Measurements from ENCODE around the gene KPRP. TPM values are rescaled to one million over a fixed set of nuclear protein-coding genes. Genes with fewer than 3 reads are reported as not detected.

KPRP gene
- total and polyA plus RNA-seq, 3 experiments from 2014 or later, result not detected

DNA sequence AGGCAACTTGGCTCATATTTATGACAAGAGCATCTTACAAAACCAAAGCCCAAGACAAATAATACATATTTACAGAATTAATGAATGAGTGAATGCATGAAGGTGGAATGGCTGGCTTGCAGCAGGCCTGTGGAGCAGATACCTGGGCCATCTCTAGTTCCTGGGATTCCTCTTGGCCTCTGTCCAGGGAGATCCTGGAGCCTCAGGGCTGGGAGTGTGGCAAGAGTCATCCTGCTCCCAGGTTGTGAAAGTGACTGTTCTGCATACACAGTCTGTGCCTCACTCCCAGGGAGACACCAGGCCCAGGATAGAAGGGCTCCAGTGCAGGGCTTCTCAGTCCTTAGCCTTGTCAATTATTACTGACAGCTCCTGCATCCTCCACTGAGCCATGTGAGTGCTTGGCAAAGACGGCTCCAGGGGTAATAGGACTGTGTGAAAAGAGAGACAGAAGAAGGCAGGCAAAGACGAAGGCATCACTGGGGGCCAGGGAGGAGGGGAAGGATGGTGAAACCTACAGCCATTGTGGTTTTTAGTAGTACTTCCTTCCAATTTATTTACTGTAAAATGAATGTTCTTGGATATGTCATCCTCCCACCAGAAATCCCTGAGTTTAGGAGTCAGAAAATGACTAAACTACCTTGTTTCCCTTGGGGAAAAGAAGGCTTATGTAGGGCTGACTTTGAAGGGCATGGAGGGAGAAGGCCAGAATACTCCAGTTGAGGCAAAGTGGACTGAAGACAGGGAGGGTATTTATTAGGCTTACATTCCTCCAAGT, 14.3 kb upstream of the KPRP start:
- POLR2A ChIA-PET, result no interaction called here

DNA sequence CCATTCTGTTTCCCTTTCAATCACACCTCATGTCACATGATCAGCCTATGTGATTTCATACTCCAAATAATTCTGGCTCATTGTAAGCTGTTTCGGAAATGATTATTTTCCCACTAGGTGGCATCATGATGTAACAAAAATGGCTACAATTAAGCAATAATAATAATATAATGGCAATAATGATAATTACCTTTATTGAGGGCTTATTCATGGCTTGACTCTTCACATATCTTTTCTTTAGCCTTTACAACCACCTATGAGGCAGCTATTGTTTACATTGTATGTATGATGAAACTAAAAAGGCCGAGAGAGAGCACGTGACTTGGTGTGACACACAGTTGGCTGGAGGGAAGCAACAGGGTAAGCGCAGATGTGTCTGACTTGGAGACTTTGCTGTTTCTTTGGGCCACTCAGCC, 12.5 kb upstream of the KPRP start:
- Mint-ChIP-seq H3K9me3 (peaks cover 0 to 2% (median 0%) of the 10 kb centered on the region in 5 donors), H3K4me3 (no peak overlapping the region), H3K27ac (no peak overlapping the region), H3K4me1 (no peaks in the 10 kb centered on the region), H3K27me3 (peaks cover 3 to 45% of the 10 kb centered on the region in 2 donors), H3K36me3 (no peaks in the 10 kb centered on the region)
- no peaks in the 10 kb centered on the region for H3K36me3 ChIP-seq (ENCODE audit: insufficient read depth, low read length)
- no peak overlapping the region for H3K27ac ChIP-seq (ENCODE audit: low read depth, low read length)
- no peak overlapping the region for H3K4me3 ChIP-seq (ENCODE audit: low read length)
- CTCF ChIA-PET, result no interaction called here
- no peak for DNase-seq
- no peaks in the 10 kb centered on the region for H3K27me3 ChIP-seq (ENCODE audit: insufficient read depth, low read length, poor library complexity, severe bottlenecking)
- H3K9me3 ChIP-seq (ENCODE audit: low read length), result no peaks in the 10 kb centered on the region
- POLR2A ChIA-PET, result no interaction called here
- H3K4me1 ChIP-seq (ENCODE audit: insufficient read depth, low read length), result no peaks in the 10 kb centered on the region

More for the DNA sequence above, 14.3 kb upstream of the KPRP start:
- peaks cover 0 to 2% (median 0%) of the 10 kb centered on the region in 5 donors for H3K9me3 Mint-ChIP-seq
- no peaks in the 10 kb centered on the region for H3K4me1 Mint-ChIP-seq
- Histone ChIP-seq H3K4me3 (ENCODE audit: low read length) (no peak overlapping the region), H3K9me3 (ENCODE audit: low read length) (no peaks in the 10 kb centered on the region), H3K27ac (ENCODE audit: low read depth, low read length) (no peak overlapping the region), H3K36me3 (ENCODE audit: insufficient read depth, low read length) (no peaks in the 10 kb centered on the region), H3K27me3 (ENCODE audit: insufficient read depth, low read length, poor library complexity, severe bottlenecking) (no peaks in the 10 kb centered on the region), H3K4me1 (ENCODE audit: insufficient read depth, low read length) (no peaks in the 10 kb centered on the region)
- H3K27ac Mint-ChIP-seq, result no peak overlapping the region
- DNase-seq, result no peak
- CTCF ChIA-PET, result no interaction called here
- H3K4me3 Mint-ChIP-seq, result no peak overlapping the region
- no peaks in the 10 kb centered on the region for H3K36me3 Mint-ChIP-seq
- peaks cover 7 to 43% of the 10 kb centered on the region in 2 donors for H3K27me3 Mint-ChIP-seq

DNA sequence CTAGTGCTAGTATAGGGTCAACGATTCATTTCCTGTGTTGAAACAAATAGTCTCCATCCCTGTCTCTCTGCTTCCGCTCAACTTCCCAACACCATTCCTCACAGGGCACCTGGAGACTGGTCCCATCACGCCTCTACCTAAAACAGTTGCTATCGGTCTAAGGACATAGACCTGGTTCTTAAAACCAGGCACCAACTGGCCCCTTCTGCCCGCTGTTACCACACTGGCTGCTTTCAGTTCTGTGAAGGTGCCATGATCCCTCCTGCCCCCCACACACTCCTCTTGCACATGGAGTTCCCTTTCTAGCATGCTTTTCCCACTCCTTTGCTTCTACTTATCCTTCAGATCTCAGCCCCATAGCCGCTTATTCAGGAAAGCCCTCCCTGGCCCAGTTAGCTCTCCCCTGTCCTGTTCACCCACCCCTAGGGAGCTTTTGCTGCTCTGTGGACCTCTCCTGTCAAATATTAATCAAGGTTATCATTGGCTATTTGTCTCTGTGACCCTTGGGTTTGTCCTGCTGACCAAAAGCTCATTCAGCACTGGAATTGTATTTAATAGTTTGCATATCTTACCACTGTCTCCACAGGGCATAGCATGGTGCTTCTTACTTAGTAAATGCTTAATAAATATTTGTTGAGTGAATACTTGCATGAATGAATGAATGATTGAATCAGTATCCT, 11.9 kb upstream of the KPRP start:
- Mint-ChIP-seq H3K27ac (no peak overlapping the region), H3K27me3 (peaks cover 3 to 49% of the 10 kb centered on the region in 2 donors)

DNA sequence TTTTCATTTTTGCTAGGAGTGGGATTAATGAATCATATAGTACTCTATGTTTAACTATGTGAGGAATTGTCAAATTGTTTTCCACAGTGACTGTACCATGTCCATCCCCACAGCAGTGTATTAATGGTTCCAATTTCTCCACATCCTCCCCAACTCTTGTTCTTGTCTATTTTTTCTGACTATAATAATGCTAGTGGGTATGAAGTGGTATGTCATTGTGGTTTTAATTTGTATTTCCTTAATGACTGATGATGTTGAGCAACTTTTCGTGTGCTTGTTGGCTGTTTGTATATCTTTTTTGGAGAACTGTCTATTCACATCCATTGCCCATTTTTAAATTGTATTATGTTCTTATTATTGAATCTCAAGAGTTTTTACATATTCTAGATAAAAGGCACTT, 10.0 kb upstream of the KPRP start:
- no peak for DNase-seq
- H3K4me3 Mint-ChIP-seq, result no peak overlapping the region
- CTCF ChIA-PET, result no interaction called here
- Histone ChIP-seq H3K36me3 (ENCODE audit: insufficient read depth, low read length) (no peaks in the 10 kb centered on the region), H3K27me3 (ENCODE audit: insufficient read depth, low read length, poor library complexity, severe bottlenecking) (no peaks in the 10 kb centered on the region), H3K4me3 (ENCODE audit: low read length) (no peak overlapping the region), H3K9me3 (ENCODE audit: low read length) (no peaks in the 10 kb centered on the region), H3K4me1 (ENCODE audit: insufficient read depth, low read length) (no peaks in the 10 kb centered on the region), H3K27ac (ENCODE audit: low read depth, low read length) (no peak overlapping the region)
- H3K9me3 Mint-ChIP-seq, result peaks cover 0 to 2% (median 0%) of the 10 kb centered on the region in 5 donors
- POLR2A ChIA-PET, result no interaction called here
- no peaks in the 10 kb centered on the region for H3K4me1 Mint-ChIP-seq
- H3K36me3 Mint-ChIP-seq, result no peaks in the 10 kb centered on the region
- H3K27me3 Mint-ChIP-seq, result peaks cover 6 to 43% of the 10 kb centered on the region in 2 donors
- H3K27ac Mint-ChIP-seq, result no peak overlapping the region

More for the DNA sequence above, 11.9 kb upstream of the KPRP start:
- no peaks in the 10 kb centered on the region for H3K9me3 ChIP-seq (ENCODE audit: low read length)
- Mint-ChIP-seq H3K4me3 (no peak overlapping the region), H3K36me3 (no peaks in the 10 kb centered on the region), H3K9me3 (peaks cover 0 to 2% (median 0%) of the 10 kb centered on the region in 5 donors), H3K4me1 (no peaks in the 10 kb centered on the region)
- no peak for DNase-seq
- no peaks in the 10 kb centered on the region for H3K36me3 ChIP-seq (ENCODE audit: insufficient read depth, low read length)
- no peak overlapping the region for H3K27ac ChIP-seq (ENCODE audit: low read depth, low read length)
- no peaks in the 10 kb centered on the region for H3K4me1 ChIP-seq (ENCODE audit: insufficient read depth, low read length)
- CTCF ChIA-PET, result no interaction called here
- H3K4me3 ChIP-seq (ENCODE audit: low read length), result no peak overlapping the region
- POLR2A ChIA-PET, result no interaction called here
- no peaks in the 10 kb centered on the region for H3K27me3 ChIP-seq (ENCODE audit: insufficient read depth, low read length, poor library complexity, severe bottlenecking)

DNA sequence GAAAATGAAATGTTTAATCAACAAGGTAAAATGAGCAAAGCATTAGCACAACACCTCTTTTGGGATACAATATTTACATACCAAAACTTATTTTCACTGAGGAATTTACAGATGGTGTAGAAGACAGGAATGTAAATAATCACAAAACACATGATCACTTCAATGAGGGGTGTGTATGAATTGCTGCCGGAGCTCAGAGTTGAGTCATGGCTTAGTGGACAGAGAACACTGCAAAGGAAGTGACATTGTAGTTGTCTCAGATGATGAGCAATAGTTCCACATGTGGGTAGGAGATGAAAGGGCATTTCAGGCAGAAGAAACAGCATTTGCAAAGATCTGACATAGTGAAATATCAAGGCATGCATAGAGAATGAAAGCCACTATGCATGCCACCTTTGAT, 5.6 kb upstream of the KPRP start:
- H3K9me3 ChIP-seq (ENCODE audit: low read length), result no peaks in the 10 kb centered on the region
- no peaks in the 10 kb centered on the region for H3K4me1 ChIP-seq (ENCODE audit: insufficient read depth, low read length)
- no peak overlapping the region for H3K27ac ChIP-seq (ENCODE audit: low read depth, low read length)
- no peaks in the 10 kb centered on the region for H3K36me3 ChIP-seq (ENCODE audit: insufficient read depth, low read length)
- Mint-ChIP-seq H3K27ac (no peak overlapping the region), H3K4me3 (no peak overlapping the region), H3K4me1 (no peaks in the 10 kb centered on the region), H3K27me3 (peaks cover 2 to 38% of the 10 kb centered on the region in 2 donors), H3K9me3 (peaks cover 0 to 5% (median 0%) of the 10 kb centered on the region in 5 donors), H3K36me3 (no peaks in the 10 kb centered on the region)
- H3K4me3 ChIP-seq (ENCODE audit: low read length), result no peak overlapping the region
- DNase-seq, result no peak
- POLR2A ChIA-PET, result no interaction called here
- CTCF ChIA-PET, result no interaction called here
- H3K27me3 ChIP-seq (ENCODE audit: insufficient read depth, low read length, poor library complexity, severe bottlenecking), result no peaks in the 10 kb centered on the region

DNA sequence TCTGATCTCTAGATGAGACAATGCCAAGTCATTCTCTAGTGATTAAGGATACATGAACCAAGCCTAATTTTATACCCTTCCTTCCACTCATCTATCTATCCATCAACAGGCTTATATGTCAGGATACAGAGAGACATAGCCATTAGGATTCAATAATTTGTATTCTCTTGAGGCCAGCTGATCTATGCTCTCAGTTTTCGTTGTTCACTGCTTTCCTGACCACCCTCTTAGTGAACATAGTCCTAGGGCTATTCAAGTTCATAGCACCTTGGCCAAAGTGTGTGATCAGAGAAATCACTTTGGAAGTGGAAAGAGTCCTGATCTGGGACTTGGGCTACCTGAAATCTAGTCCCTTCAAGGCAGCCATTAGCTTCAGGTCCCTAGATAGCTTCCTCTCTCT, 4.2 kb upstream of the KPRP start:
- Mint-ChIP-seq H3K36me3 (no peaks in the 10 kb centered on the region), H3K4me1 (no peaks in the 10 kb centered on the region), H3K9me3 (peaks cover 0 to 3% (median 0%) of the 10 kb centered on the region in 5 donors), H3K4me3 (no peak overlapping the region), H3K27me3 (peaks cover 2 to 42% of the 10 kb centered on the region in 2 donors), H3K27ac (no peak overlapping the region)
- H3K4me1 ChIP-seq (ENCODE audit: insufficient read depth, low read length), result no peaks in the 10 kb centered on the region
- no peak overlapping the region for H3K27ac ChIP-seq (ENCODE audit: low read depth, low read length)
- CTCF ChIA-PET, result interaction anchor here (0.6 kb wide), 1 partner anchor 64 kb away, joined by 3 read pairs; no protein-coding TSS in a partner anchor
- DNase-seq, result no peak
- H3K27me3 ChIP-seq (ENCODE audit: insufficient read depth, low read length, poor library complexity, severe bottlenecking), result no peaks in the 10 kb centered on the region
- H3K36me3 ChIP-seq (ENCODE audit: insufficient read depth, low read length), result no peaks in the 10 kb centered on the region
- POLR2A ChIA-PET, result no interaction called here
- no peak overlapping the region for H3K4me3 ChIP-seq (ENCODE audit: low read length)
- H3K9me3 ChIP-seq (ENCODE audit: low read length), result no peaks in the 10 kb centered on the region

DNA sequence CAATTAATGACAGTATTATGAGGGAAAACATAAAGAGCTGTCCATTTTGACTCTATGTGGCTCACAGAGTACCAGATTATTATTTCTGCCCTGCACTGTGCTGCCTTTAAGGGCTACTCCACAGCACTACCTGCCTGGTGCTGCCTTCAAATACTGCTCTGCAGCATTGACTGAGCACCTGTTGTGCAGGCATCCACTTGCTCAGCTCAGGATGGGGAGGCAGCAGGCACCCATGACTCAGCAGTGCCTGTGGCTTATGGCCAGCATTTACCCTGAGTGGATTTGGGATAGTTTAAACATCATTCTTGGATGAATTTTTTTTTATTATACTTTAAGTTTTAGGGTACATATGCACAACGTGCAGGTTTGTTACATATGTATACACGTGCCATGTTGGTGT, 953 bp upstream of the KPRP start:
- POLR2A ChIA-PET, result no interaction called here
- Mint-ChIP-seq H3K4me3 (no peak overlapping the region), H3K27ac (no peak overlapping the region), H3K27me3 (peaks cover 3 to 39% of the 10 kb centered on the region in 2 donors), H3K4me1 (no peaks in the 10 kb centered on the region), H3K36me3 (no peaks in the 10 kb centered on the region), H3K9me3 (peaks cover 0 to 3% (median 0%) of the 10 kb centered on the region in 5 donors)
- H3K36me3 ChIP-seq (ENCODE audit: insufficient read depth, low read length), result no peaks in the 10 kb centered on the region
- no peak overlapping the region for H3K27ac ChIP-seq (ENCODE audit: low read depth, low read length)
- no peaks in the 10 kb centered on the region for H3K9me3 ChIP-seq (ENCODE audit: low read length)
- no peaks in the 10 kb centered on the region for H3K4me1 ChIP-seq (ENCODE audit: insufficient read depth, low read length)
- no peak for DNase-seq
- H3K4me3 ChIP-seq (ENCODE audit: low read length), result no peak overlapping the region
- no peaks in the 10 kb centered on the region for H3K27me3 ChIP-seq (ENCODE audit: insufficient read depth, low read length, poor library complexity, severe bottlenecking)
- CTCF ChIA-PET, result no interaction called here

DNA sequence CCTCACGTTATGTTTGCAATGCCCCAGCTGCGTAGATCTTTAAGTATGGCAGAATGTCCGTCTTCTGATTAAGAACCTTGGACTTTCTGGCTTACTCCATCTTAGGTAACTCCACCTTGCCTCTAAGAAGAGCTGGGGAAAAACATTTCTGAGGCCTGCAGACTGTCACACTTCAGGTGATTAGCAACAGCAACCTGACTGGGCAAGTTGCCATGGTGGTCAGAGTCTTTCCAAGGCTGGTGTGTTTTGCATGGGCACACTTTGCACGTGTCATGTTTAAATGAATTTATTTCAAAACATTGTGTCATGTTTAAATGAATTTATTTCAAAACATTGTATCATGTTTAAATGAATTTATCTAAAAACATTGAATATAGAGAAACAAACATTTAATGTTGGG, 811 bp downstream of the KPRP start:
- Mint-ChIP-seq H3K4me1 (no peaks in the 10 kb centered on the region), H3K27me3 (peaks cover 3 to 39% of the 10 kb centered on the region in 2 donors), H3K27ac (no peak overlapping the region)

More for the DNA sequence above, 811 bp downstream of the KPRP start:
- Histone ChIP-seq H3K36me3 (ENCODE audit: insufficient read depth, low read length) (no peaks in the 10 kb centered on the region), H3K27ac (ENCODE audit: low read depth, low read length) (no peak overlapping the region), H3K4me3 (ENCODE audit: low read length) (no peak overlapping the region), H3K4me1 (ENCODE audit: insufficient read depth, low read length) (no peaks in the 10 kb centered on the region), H3K9me3 (ENCODE audit: low read length) (no peaks in the 10 kb centered on the region), H3K27me3 (ENCODE audit: insufficient read depth, low read length, poor library complexity, severe bottlenecking) (no peaks in the 10 kb centered on the region)
- H3K9me3 Mint-ChIP-seq, result peaks cover 0 to 3% (median 0%) of the 10 kb centered on the region in 5 donors
- POLR2A ChIA-PET, result no interaction called here
- no peak for DNase-seq
- CTCF ChIA-PET, result no interaction called here
- H3K36me3 Mint-ChIP-seq, result no peaks in the 10 kb centered on the region
- no peak overlapping the region for H3K4me3 Mint-ChIP-seq

Measured in CD8-positive, alpha-beta memory T cell (primary cell).